Transverse colon (tissue), 4 donors: ENCODE measurements around the gene CD59. TPM values are rescaled to one million over a fixed set of nuclear protein-coding genes. Genes with fewer than 3 reads are reported as not detected.

Experiments used
- DNase-seq: peaks from one replicate; pipeline ENCODE4 v3.0.0-alpha.2; 2019
- H3K27ac ChIP-seq, 4 donors: fragments of 200-600 bp; sonication (generic); 2 replicates each; pipeline ENCODE4 v1.5.1; 2016 to 2018; ENCODE audit warnings: inconsistent platforms in 4 of 4
- H3K27me3 ChIP-seq: fragments of 200-600 bp; sonication (generic); 2 replicates; pipeline ENCODE4 v1.5.1; 2017; ENCODE audit warnings: inconsistent platforms
- H3K36me3 ChIP-seq, 4 donors: fragments of 200-600 bp; sonication (generic); 2 replicates each; pipeline ENCODE4 v1.5.1; 2017 to 2019; ENCODE audit warnings: inconsistent platforms in 4 of 4
- H3K4me1 ChIP-seq, 4 donors: fragments of 200-600 bp; sonication (generic); 2 replicates each; pipeline ENCODE4 v1.5.1; 2017 to 2020; ENCODE audit warnings: inconsistent platforms in 4 of 4
- H3K4me3 ChIP-seq, 4 donors: fragments of 200-600 bp; sonication (generic); 1 replicate in 1 of 4; 2 replicates in 3 of 4; pipeline versions ENCODE4 v1.5.1 to v1.6.1; 2017 to 2019; ENCODE audit warnings: inconsistent platforms in 4 of 4
- H3K9me3 ChIP-seq, 2 donors: fragments of 200-600 bp; sonication (generic); 2 replicates each; pipeline ENCODE4 v1.5.1; 2017 to 2019; ENCODE audit warnings: inconsistent platforms in 2 of 2
- CTCF ChIP-seq, 5 experiments: fragments of 200-600 bp in 3 of 5; fragments of 450-650 bp in 2 of 5; sonication (generic) in 3 of 5; IDR thresholded peaks; 1 replicate in 2 of 5; 2 replicates in 3 of 5; pipeline ENCODE4 v1.5.1; 2016 to 2017; ENCODE audit warnings: antibody characterized with exemption in 5 of 5, inconsistent platforms in 3 of 5, mild to moderate bottlenecking in 2 of 5, moderate library complexity in 1 of 5
- EP300 ChIP-seq: sonication (generic); formaldehyde crosslinking; IDR thresholded peaks from one replicate; pipeline ENCODE4 v1.6.1; 2017; ENCODE audit warnings: antibody characterized with exemption, low read depth
- POLR2A ChIP-seq: fragments of 450-650 bp; IDR thresholded peaks from one replicate; pipeline ENCODE4 v1.6.1; 2016; ENCODE audit warnings: antibody characterized with exemption, mild to moderate bottlenecking, moderate library complexity
- POLR2AphosphoS5 ChIP-seq, 3 donors: sonication (generic); formaldehyde crosslinking; IDR thresholded peaks; one replicate each; pipeline ENCODE4 v1.6.1; 2016; ENCODE audit warnings: antibody characterized with exemption in 3 of 3
- WGBS, 2 donors: methylation state at CpG; one replicate each; pipeline ENCODE4 v1.1.5; 2018; ENCODE audit warnings: low coverage in 1 of 2; 5-methylcytosine and 5-hydroxymethylcytosine counted together
- in situ Hi-C, 4 donors: fragments of 200-750 bp; cut with MboI; loops; one replicate each; pipeline versions ENCODE4 v1.15.0 to v1.15.1; 2017; ENCODE audit warnings: low sequenced_read_pairs in 3 of 4, low pct_ligation_motif_present in 1 of 4, low pct_unique_long_range_greater_than_20kb in 1 of 4
- intact Hi-C: fragments of 100-400 bp; cut with DNase I; formaldehyde crosslinking; loops from one replicate; pipeline ENCODE4 v1.15.1; 2023; ENCODE audit warnings: low total_unique reads
- total RNA-seq, 4 donors: library from RNA; depleted of rRNA; stranded (reverse); fragments of >200 nt; gene quantifications; one replicate each; pipeline ENCODE4 v1.1.0, GENCODE V29; 2016

CD59 gene
- total RNA-seq, 4 donors from 2014 or later = 64.7 to 213 (median 170) TPM

- TF ChIP-seq EP300 = no peak
- peak; percentile 70 to 80 (median 70) for TF ChIP-seq POLR2AphosphoS5 (IDR thresholded peaks at IDR 0.05)
- TF ChIP-seq CTCF (IDR thresholded peaks at IDR 0.05) = no peak
- peak; percentile 50 for TF ChIP-seq POLR2A
- peaks cover 14 to 34% (median 28%) of the 10 kb centered on the region in 4 donors for H3K4me1 ChIP-seq
- DNase-seq = peak; percentile 91
- H3K36me3 ChIP-seq = peaks cover 0 to 10% (median 0%) of the 10 kb centered on the region in 4 donors
- H3K27me3 ChIP-seq = peaks cover 17% of the 10 kb centered on the region
- WGBS, 2 donors = 1% methylated on average over 43 of the region's 64 CpGs; no CpG with 5 or more reads in 1 of the 2 donors
- no peaks in the 10 kb centered on the region for H3K9me3 ChIP-seq
- peak within 1 kb of the TSS; percentile 80 to 96 (median 90) for H3K4me3 ChIP-seq
- peak within 1 kb of the TSS; percentile 83 to 88 (median 84) for H3K27ac ChIP-seq
- in situ Hi-C loops (no loop called here), intact Hi-C loops (loop anchor here (2.0 kb wide), 1 partner anchor 77 kb away; no protein-coding TSS in a partner anchor)
These were observed 37.9 kb upstream of the CD59 start, which contains the start of gene FBXO3 for GRCh38 chr11:33773987-33774735. TSS of gene FBXO3 (minus strand) at chr11:33774520. CDS start at chr11:33774497, 23 bp downstream.

- 0 to 4% methylated on average over 2 to 22 of the region's 22 CpGs for WGBS, 2 donors
These were observed 37.3 kb upstream of the CD59 start for GRCh38 chr11:33773404-33773986.

GRCh38 chr11:33772870-33773269, 36.6 kb upstream of the CD59 start:
- 67 to 71% methylated on average over 1 of the region's 1 CpG for WGBS, 2 donors
- Histone ChIP-seq H3K27me3 (peaks cover 12% of the 10 kb centered on the region), H3K4me1 (peaks cover 14 to 34% (median 28%) of the 10 kb centered on the region in 4 donors), H3K27ac (no peak overlapping the region), H3K4me3 (peak overlapping the region in 1 of 4 donors; percentile 80), H3K36me3 (peaks cover 0 to 23% (median 4%) of the 10 kb centered on the region in 4 donors), H3K9me3 (no peaks in the 10 kb centered on the region)
- in situ Hi-C loops (no loop called here), intact Hi-C loops (no loop called here)
- DNase-seq = no peak
- TF ChIP-seq POLR2AphosphoS5 (IDR thresholded peaks at IDR 0.05) (no peak), EP300 (no peak), CTCF (IDR thresholded peaks at IDR 0.05) (no peak), POLR2A (no peak)

More at GRCh38 chr11:33773404-33773986, 37.3 kb upstream of the CD59 start:
- H3K36me3 ChIP-seq = peaks cover 0 to 17% (median 2%) of the 10 kb centered on the region in 4 donors
- no peak for DNase-seq
- H3K27me3 ChIP-seq = peaks cover 12% of the 10 kb centered on the region
- H3K4me3 ChIP-seq = peak overlapping the region; percentile 80 to 96 (median 90)
- H3K27ac ChIP-seq = peak overlapping the region; percentile 83 to 88 (median 84)
- TF ChIP-seq POLR2AphosphoS5 (IDR thresholded peaks at IDR 0.05) (no peak), CTCF (IDR thresholded peaks at IDR 0.05) (no peak), POLR2A (no peak), EP300 (no peak)
- in situ Hi-C loops (no loop called here), intact Hi-C loops (no loop called here)
- H3K9me3 ChIP-seq = no peaks in the 10 kb centered on the region
- peaks cover 14 to 34% (median 28%) of the 10 kb centered on the region in 4 donors for H3K4me1 ChIP-seq

- in situ Hi-C loops = no loop called here
- no peak for TF ChIP-seq EP300
- TF ChIP-seq POLR2A = no peak
- no peak for TF ChIP-seq CTCF (IDR thresholded peaks at IDR 0.05)
- TF ChIP-seq POLR2AphosphoS5 (IDR thresholded peaks at IDR 0.05) = no peak
These were observed 36.1 kb upstream of the CD59 start for GRCh38 chr11:33772300-33772699.

More at GRCh38 chr11:33772300-33772699, 36.1 kb upstream of the CD59 start:
- Histone ChIP-seq H3K4me1 (peaks cover 14 to 34% (median 28%) of the 10 kb centered on the region in 4 donors), H3K4me3 (no peak overlapping the region), H3K36me3 (peaks cover 0 to 28% (median 6%) of the 10 kb centered on the region in 4 donors), H3K27me3 (peaks cover 12% of the 10 kb centered on the region), H3K27ac (no peak overlapping the region), H3K9me3 (no peaks in the 10 kb centered on the region)
- WGBS, 2 donors = 76 to 95% methylated on average over 4 of the region's 4 CpGs
- intact Hi-C loops = no loop called here
- DNase-seq = no peak
